H1 (cell line): ENCODE measurements around the gene MBOAT2. TPM values are rescaled to one million over a fixed set of nuclear protein-coding genes. Genes with fewer than 3 reads are reported as not detected.

Experiments
- CTCF ChIA-PET: fragments of 300-600 bp; sonication (Branson Sonifier 250); formaldehyde crosslinking; loops from one replicate; lab custom pipeline; 2021; ENCODE audit not compliant: partially characterized antibody; lab: Charles Lee
- POLR2A ChIA-PET: fragments of 300-600 bp; sonication (Branson Sonifier 250); formaldehyde crosslinking; loops from one replicate; lab custom pipeline; 2021; ENCODE audit warnings: inconsistent platforms; ENCODE audit not compliant: partially characterized antibody; lab: Charles Lee
- DNase-seq, 2 experiments: peaks; one replicate each; pipeline versions ENCODE4 v3.0.0 to v3.0.0-alpha.2; 2010 to 2022; ENCODE audit warnings: low spot score in 2 of 2, low read depth in 1 of 2, mixed read lengths in 1 of 2
- FAIRE-seq: peaks from 2 replicates; lab custom pipeline; 2011; peaks lifted over from hg19 to GRCh38; lab: Jason Lieb, UNC
- H2AFZ ChIP-seq: 2 replicates; pipeline ENCODE4 v1.8.1; 2012; ENCODE audit warnings: low read length, inconsistent platforms
- H2AK5ac ChIP-seq: 2 replicates; pipeline ENCODE4 v1.6.1; 2013; ENCODE audit warnings: low read depth, low read length
- H2BK120ac ChIP-seq: replicated peaks from 2 replicates; pipeline ENCODE3; 2013; ENCODE audit warnings: low read depth, low read length, inconsistent platforms
- H2BK12ac ChIP-seq: 2 replicates; pipeline ENCODE4 v1.6.1; 2013; ENCODE audit warnings: low read depth, low read length
- H2BK15ac ChIP-seq: 2 replicates; pipeline ENCODE4 v1.6.1; 2013; ENCODE audit warnings: low read length
- H2BK20ac ChIP-seq: 2 replicates; pipeline ENCODE4 v1.6.1; 2013; ENCODE audit warnings: low read length
- H2BK5ac ChIP-seq: 2 replicates; pipeline ENCODE4 v1.6.1; 2013; ENCODE audit warnings: low read depth, low read length
- H3K14ac ChIP-seq: 2 replicates; pipeline ENCODE4 v1.6.1; 2013; ENCODE audit warnings: inconsistent platforms; ENCODE audit not compliant: insufficient read length
- H3K18ac ChIP-seq: 2 replicates; pipeline ENCODE4 v1.6.1; 2013; ENCODE audit warnings: low read length; ENCODE audit errors: extremely low read depth
- H3K23ac ChIP-seq: 2 replicates; pipeline ENCODE4 v1.6.1; 2013; ENCODE audit warnings: inconsistent platforms; ENCODE audit not compliant: insufficient read length
- H3K23me2 ChIP-seq: 2 replicates; pipeline ENCODE4 v1.6.1; 2013; ENCODE audit warnings: low read depth, low read length
- H3K27ac ChIP-seq: 2 replicates; pipeline ENCODE4 v1.6.1; 2011; ENCODE audit warnings: low read depth, low read length, inconsistent platforms
- H3K27me3 ChIP-seq, 4 experiments: replicated peaks in 1 of 4; 1 replicate in 1 of 4; 2 replicates in 3 of 4; pipeline versions ENCODE4 v1.6.1 to v1.8.1; 2011 to 2013; ENCODE audit warnings: low read length in 3 of 4, mild to moderate bottlenecking in 3 of 4, inconsistent platforms in 2 of 4, mixed read lengths in 2 of 4, moderate library complexity in 1 of 4; ENCODE audit not compliant: control insufficient read depth in 3 of 4, insufficient read depth in 3 of 4; ENCODE audit errors: extremely low read depth in 1 of 4
- H3K36me3 ChIP-seq, 4 experiments: 2 replicates each; pipeline versions ENCODE4 v1.6.1 to v1.8.1; 2011 to 2013; ENCODE audit warnings: mild to moderate bottlenecking in 4 of 4, low read length in 3 of 4, moderate library complexity in 2 of 4, control low read depth in 1 of 4, inconsistent platforms in 1 of 4; ENCODE audit not compliant: insufficient read depth in 4 of 4, control insufficient read depth in 2 of 4
- H3K4ac ChIP-seq: replicated peaks from 2 replicates; pipeline ENCODE3; 2013; ENCODE audit warnings: low read length, low read depth, mixed read lengths, inconsistent platforms; ENCODE audit not compliant: insufficient read length
- H3K4me1 ChIP-seq, 4 experiments: replicated peaks in 1 of 4; 1 replicate in 1 of 4; 2 replicates in 3 of 4; pipeline versions ENCODE4 v1.6.1 to v1.8.1; 2011 to 2013; ENCODE audit warnings: low read length in 3 of 4, inconsistent platforms in 2 of 4, mixed read lengths in 1 of 4; ENCODE audit not compliant: insufficient read depth in 4 of 4, control insufficient read depth in 3 of 4
- H3K4me2 ChIP-seq, 2 experiments: 2 replicates each; pipeline versions ENCODE4 v1.6.1 to v1.8.1; 2011 to 2013; ENCODE audit warnings: low read depth in 2 of 2, low read length in 2 of 2, control low read depth in 1 of 2, inconsistent platforms in 1 of 2, mild to moderate bottlenecking in 1 of 2; ENCODE audit not compliant: insufficient read depth in 1 of 2
- H3K4me3 ChIP-seq, 4 experiments: fragments of 200-600, 300-600 bp in 1 of 4; sonication (generic), shearing (Covaris generic), sonication (Bioruptor Twin) in 1 of 4; 2 replicates each; pipeline versions ENCODE4 v1.5.1 to v1.8.1; 2011 to 2016; ENCODE audit warnings: low read length in 4 of 4, low read depth in 3 of 4, control low read depth in 2 of 4, inconsistent platforms in 2 of 4, mild to moderate bottlenecking in 2 of 4, mixed read lengths in 1 of 4, moderate library complexity in 1 of 4; ENCODE audit not compliant: insufficient read depth in 2 of 4; ENCODE audit errors: extremely low read depth in 1 of 4
- H3K56ac ChIP-seq: replicated peaks from 2 replicates; pipeline ENCODE3; 2013; ENCODE audit warnings: low read depth, mild to moderate bottlenecking, mixed read lengths, low read length, inconsistent platforms; ENCODE audit not compliant: insufficient read length
- H3K79me1 ChIP-seq: 2 replicates; pipeline ENCODE4 v1.6.1; 2013; ENCODE audit warnings: low read depth, low read length, control low read depth
- H3K79me2 ChIP-seq, 2 experiments: 2 replicates each; pipeline versions ENCODE4 v1.6.1 to v1.8.1; 2012 to 2013; ENCODE audit warnings: low read length in 2 of 2, mild to moderate bottlenecking in 2 of 2, inconsistent platforms in 1 of 2; ENCODE audit not compliant: insufficient read depth in 2 of 2, control insufficient read depth in 1 of 2
- H3K9ac ChIP-seq, 4 experiments: replicated peaks in 1 of 4; 1 replicate in 1 of 4; 2 replicates in 3 of 4; pipeline versions ENCODE4 v1.6.1 to v1.8.1; 2011 to 2013; ENCODE audit warnings: low read depth in 3 of 4, low read length in 3 of 4, control low read depth in 2 of 4, mild to moderate bottlenecking in 2 of 4, moderate library complexity in 2 of 4, inconsistent platforms in 1 of 4; ENCODE audit errors: extremely low read depth in 1 of 4
- H3K9me3 ChIP-seq, 2 experiments: 2 replicates each; pipeline versions ENCODE4 v1.6.1 to v1.8.1; 2012 to 2013; ENCODE audit warnings: mild to moderate bottlenecking in 2 of 2, moderate library complexity in 2 of 2, control low read depth in 1 of 2, inconsistent platforms in 1 of 2, low read depth in 1 of 2, low read length in 1 of 2, mixed read lengths in 1 of 2; ENCODE audit not compliant: insufficient read depth in 2 of 2
- H4K20me1 ChIP-seq, 2 experiments: replicated peaks in 1 of 2; 2 replicates each; pipeline versions ENCODE3 to v1.8.1; 2011 to 2013; ENCODE audit warnings: inconsistent platforms in 2 of 2, low read length in 2 of 2, mild to moderate bottlenecking in 1 of 2; ENCODE audit not compliant: insufficient read depth in 2 of 2, control insufficient read depth in 1 of 2
- H4K5ac ChIP-seq: 2 replicates; pipeline ENCODE4 v1.6.1; 2013; ENCODE audit warnings: low read length, low read depth, mixed read lengths, inconsistent platforms; ENCODE audit not compliant: insufficient read length
- H4K8ac ChIP-seq: 2 replicates; pipeline ENCODE4 v1.8.0; 2013; ENCODE audit warnings: mild to moderate bottlenecking, moderate library complexity, low read length, inconsistent platforms; ENCODE audit not compliant: insufficient read depth; ENCODE audit errors: extremely low read depth
- H4K91ac ChIP-seq: replicated peaks from 2 replicates; pipeline ENCODE3; 2013; ENCODE audit warnings: low read length, mixed read lengths, inconsistent platforms; ENCODE audit not compliant: insufficient read length
- EGR1 ChIP-seq: IDR thresholded peaks from 2 replicates; pipeline ENCODE4 v1.6.1; 2011; ENCODE audit warnings: low read depth, low read length, borderline replicate concordance
- JUND ChIP-seq: IDR thresholded peaks from 2 replicates; pipeline ENCODE4 v1.6.1; 2011; ENCODE audit warnings: mild to moderate bottlenecking, improper control_type of control experiment, low read length
- KDM4A ChIP-seq: IDR thresholded peaks from one replicate; pipeline ENCODE4 v1.7.1; 2012; ENCODE audit warnings: low read depth, mild to moderate bottlenecking, moderate library complexity, low read length, inconsistent platforms; ENCODE audit not compliant: severe bottlenecking
- RBBP5 ChIP-seq: IDR thresholded peaks from 2 replicates; pipeline ENCODE4 v1.7.1; 2012; ENCODE audit warnings: low read depth, mild to moderate bottlenecking, inconsistent platforms, low read length, moderate library complexity, borderline replicate concordance
- SAP30 ChIP-seq: fragments of 300-600 bp; sonication (generic); IDR thresholded peaks from 2 replicates; pipeline ENCODE4 v1.7.1; 2012; ENCODE audit warnings: low read length, moderate library complexity, mild to moderate bottlenecking, inconsistent platforms; ENCODE audit not compliant: insufficient read depth, insufficient replicate concordance
- TAF7 ChIP-seq: optimal IDR thresholded peaks from 2 replicates; pipeline ENCODE3; 2011; ENCODE audit warnings: low read depth, mild to moderate bottlenecking, inconsistent platforms, low read length, moderate library complexity, borderline replicate concordance
- WGBS, 2 experiments: shearing (Covaris generic) in 1 of 2; methylation state at CpG; one replicate each; pipeline versions ENCODE4 v1.1.6 to v1.1.7; 2013 to 2015; ENCODE audit warnings: low lambda C conversion rate in 2 of 2, mixed read lengths in 2 of 2, inconsistent platforms in 1 of 2, low coverage in 1 of 2, missing lambda C conversion rate in 1 of 2; ENCODE audit not compliant: insufficient replicate concordance in 2 of 2, insufficient coverage in 1 of 2, insufficient read length in 1 of 2; ENCODE audit errors: extremely low coverage in 1 of 2, missing lambda C conversion rate in 1 of 2; 5-methylcytosine and 5-hydroxymethylcytosine counted together
- polyA plus RNA-seq, 7 experiments: library from polyadenylated mRNA; depleted of rRNA in 3 of 7; stranded (reverse) in 5 of 7; unstranded in 2 of 7; fragments of >200 nt in 5 of 7; fragments of 200-250 nt in 2 of 7; gene quantifications; 1 replicate in 5 of 7; 2 replicates in 1 of 7; 4 replicates in 1 of 7; pipeline versions ENCODE4 v1.2.1 to v1.2.3, GENCODE V29; 2011 to 2013; ENCODE audit warnings: missing spikeins in 2 of 7, mixed read lengths in 2 of 7
- total RNA-seq: library from RNA; stranded (reverse); fragmentation: NEBNext Ultra II Directional; extraction: Animal tissue kit (Norgen Biotek cat#: 25700); gene quantifications from 2 replicates; pipeline ENCODE4 v1.2.1, GENCODE V29; 2021

The MBOAT2 gene
- total and polyA plus RNA-seq, 2 of the 8 experiments (the other 6 are each of a cell fraction or from before 2014, with no cell fraction given): 11.2 to 23.4 TPM

- Histone ChIP-seq H2AFZ (no peak overlapping the region), H3K9ac (no peak overlapping the region), H3K4me1 (no peaks in the 10 kb centered on the region), H3K79me1 (no peaks in the 10 kb centered on the region), H3K27me3 (no peaks in the 10 kb centered on the region), H3K4ac (no peak overlapping the region), H2AK5ac (no peak overlapping the region), H4K5ac (no peak overlapping the region), H3K14ac (no peak overlapping the region), H2BK15ac (no peak overlapping the region), H4K91ac (no peak overlapping the region), H3K4me2 (no peak overlapping the region), H2BK5ac (no peak overlapping the region), H4K20me1 (no peaks in the 10 kb centered on the region), H4K8ac (no peak overlapping the region), H3K36me3 (no peaks in the 10 kb centered on the region; a peak in 1 of 8 replicates), H3K56ac (no peak overlapping the region), H3K27ac (no peak overlapping the region), H3K4me3 (no peak overlapping the region), H3K79me2 (no peaks in the 10 kb centered on the region), H2BK20ac (no peak overlapping the region), H3K23ac (no peak overlapping the region), H3K23me2 (no peaks in the 10 kb centered on the region), H2BK120ac (no peak overlapping the region), H2BK12ac (no peak overlapping the region), H3K18ac (no peak overlapping the region), H3K9me3 (no peaks in the 10 kb centered on the region)
- no peak for FAIRE-seq
- no peak for DNase-seq
- ChIA-PET CTCF (no interaction called here), POLR2A (no interaction called here)
- 95% methylated on average over 8 of the region's 8 CpGs; no CpG with 5 or more reads in 1 of the 2 experiments for WGBS, 2 experiments
- TF ChIP-seq KDM4A: no peak
- TF ChIP-seq JUND: no peak
- no peak for TF ChIP-seq RBBP5
- no peak for TF ChIP-seq EGR1
- TF ChIP-seq TAF7: no peak
- TF ChIP-seq SAP30: no peak
Observed at GRCh38 chr2:8819948-8820347, 183.5 kb downstream of the MBOAT2 start.
